GM10266 (cell line): ENCODE data around the gene ACVR1.

Experiments
- DNase-seq: peaks from one replicate; pipeline ENCODE4 v3.0.0; 2012; ENCODE audit errors: extremely low spot score
- CTCF ChIP-seq: IDR thresholded peaks from 2 replicates; pipeline ENCODE4 v1.5.1; 2012; ENCODE audit warnings: mild to moderate bottlenecking, low read depth; ENCODE audit not compliant: control insufficient read depth, insufficient read depth; ENCODE audit errors: missing control alignments

Gene ACVR1

GRCh38 chr2:157867703-157868102, 8.4 kb downstream of the ACVR1 start:
- no peak for DNase-seq
- TF ChIP-seq CTCF: no peak

- DNase-seq: no peak
- no peak for TF ChIP-seq CTCF
Measured at GRCh38 chr2:157866666-157867642, 9.2 kb downstream of the ACVR1 start.

GRCh38 chr2:157866202-157866601, 9.9 kb downstream of the ACVR1 start:
- DNase-seq: no peak
- no peak for TF ChIP-seq CTCF

- no peak for DNase-seq
- no peak for TF ChIP-seq CTCF
Measured at GRCh38 chr2:157864857-157865430, 11.2 kb downstream of the ACVR1 start.

GRCh38 chr2:157858846-157859245, 17.3 kb downstream of the ACVR1 start:
- no peak for DNase-seq
- TF ChIP-seq CTCF: no peak

GRCh38 chr2:157857881-157858280, 18.2 kb downstream of the ACVR1 start:
- no peak for DNase-seq
- no peak for TF ChIP-seq CTCF

- no peak for TF ChIP-seq CTCF
Measured at GRCh38 chr2:157856187-157856515, 20.0 kb downstream of the ACVR1 start.

More at GRCh38 chr2:157856187-157856515, 20.0 kb downstream of the ACVR1 start:
- no peak for DNase-seq
